ENCODE results near the gene PDE6C.

The PDE6C gene

GRCh38 chr10:93612311-93612710 lies at the start of gene PDE6C:
TSS of gene PDE6C (plus strand) at chr10:93612537. CDS start at chr10:93612726, 189 bp downstream.
- no peak for DNase-seq

- DNase-seq = no peak
Observed at GRCh38 chr10:93565446-93565845, 46.9 kb upstream of the PDE6C start.

- DNase-seq = peak in 21 of 51 donors; percentile 8 to 42 (median 23)
Observed at GRCh38 chr10:93566435-93567276, 45.7 kb upstream of the PDE6C start, which contains the start of gene FFAR4. TSS of gene FFAR4 (plus strand) at chr10:93566665. CDS start at chr10:93566721, 56 bp downstream.

- no peak for DNase-seq
Observed at GRCh38 chr10:93567277-93568104, 44.8 kb upstream of the PDE6C start.

- peak in 2 of 51 donors; percentile 3 to 9 for DNase-seq
Observed at GRCh38 chr10:93568105-93568390, 44.3 kb upstream of the PDE6C start.

GRCh38 chr10:93570383-93570782 lies 42.0 kb upstream of the PDE6C start:
- DNase-seq = no peak

- DNase-seq = no peak
Observed at GRCh38 chr10:93572606-93573005, 39.7 kb upstream of the PDE6C start.

GRCh38 chr10:93573051-93573909 lies 39.1 kb upstream of the PDE6C start:
- DNase-seq = peak in 19 of 51 donors; percentile 7 to 40 (median 12)

GRCh38 chr10:93573924-93574323 lies 38.4 kb upstream of the PDE6C start:
- DNase-seq = no peak

- DNase-seq = no peak
Observed at GRCh38 chr10:93576888-93577287, 35.4 kb upstream of the PDE6C start.

GRCh38 chr10:93577565-93577964 lies 34.8 kb upstream of the PDE6C start:
- no peak for DNase-seq

- DNase-seq = no peak
Observed at GRCh38 chr10:93579089-93579488, 33.2 kb upstream of the PDE6C start.

GRCh38 chr10:93579985-93580711 lies 32.2 kb upstream of the PDE6C start:
- DNase-seq = no peak

- peak in 16 of 51 donors; percentile 7 to 57 (median 26) for DNase-seq
Observed at GRCh38 chr10:93580828-93581227, 31.5 kb upstream of the PDE6C start.

- DNase-seq = no peak
Observed at GRCh38 chr10:93584445-93584844, 27.9 kb upstream of the PDE6C start.

- DNase-seq = no peak
Observed at GRCh38 chr10:93589648-93590562, 22.4 kb upstream of the PDE6C start.

- DNase-seq = no peak
Observed at GRCh38 chr10:93590638-93591037, 21.7 kb upstream of the PDE6C start.

GRCh38 chr10:93591065-93591808 lies 21.1 kb upstream of the PDE6C start:
- DNase-seq = no peak

GRCh38 chr10:93593254-93593653 lies 19.1 kb upstream of the PDE6C start:
- no peak for DNase-seq

Data from hypothalamus (tissue), 51 donors.